Neural cell (in vitro differentiated cells): ENCODE results near the gene HEATR3.

Experiments used
- EP300 ChIP-seq: fragments of 450-650 bp; conservative IDR thresholded peaks from 2 replicates; pipeline ENCODE4 v1.6.1; 2014; ENCODE audit warnings: antibody characterized with exemption, mild to moderate bottlenecking, moderate library complexity; ENCODE audit not compliant: poor library complexity, severe bottlenecking
- EZH2 ChIP-seq: fragments of 200-600, 300-800 bp; shearing (Covaris generic), sonication (generic); IDR thresholded peaks from 2 replicates; pipeline ENCODE4 v1.6.1; 2014; ENCODE audit warnings: antibody characterized with exemption, low read length, borderline replicate concordance, mild to moderate bottlenecking; ENCODE audit not compliant: insufficient read depth, poor library complexity, severe bottlenecking
- MXI1 ChIP-seq: fragments of 450-650 bp; conservative IDR thresholded peaks from 2 replicates; pipeline ENCODE4 v1.6.1; 2014; ENCODE audit warnings: antibody characterized with exemption, mild to moderate bottlenecking; ENCODE audit not compliant: poor library complexity, severe bottlenecking
- POLR2AphosphoS5 ChIP-seq: IDR thresholded peaks from 2 replicates; pipeline ENCODE4 v1.6.1; 2012
- TAF1 ChIP-seq: IDR thresholded peaks from 2 replicates; pipeline ENCODE4 v1.6.1; 2012; ENCODE audit warnings: low read depth
- TF ChIP-seq, protein P1 (sequence below): fragments of 450-650 bp; IDR thresholded peaks from 2 replicates; pipeline ENCODE4 v1.5.1; 2014; ENCODE audit warnings: antibody characterized with exemption, mild to moderate bottlenecking, moderate library complexity; ENCODE audit not compliant: poor library complexity, severe bottlenecking

DNA sequence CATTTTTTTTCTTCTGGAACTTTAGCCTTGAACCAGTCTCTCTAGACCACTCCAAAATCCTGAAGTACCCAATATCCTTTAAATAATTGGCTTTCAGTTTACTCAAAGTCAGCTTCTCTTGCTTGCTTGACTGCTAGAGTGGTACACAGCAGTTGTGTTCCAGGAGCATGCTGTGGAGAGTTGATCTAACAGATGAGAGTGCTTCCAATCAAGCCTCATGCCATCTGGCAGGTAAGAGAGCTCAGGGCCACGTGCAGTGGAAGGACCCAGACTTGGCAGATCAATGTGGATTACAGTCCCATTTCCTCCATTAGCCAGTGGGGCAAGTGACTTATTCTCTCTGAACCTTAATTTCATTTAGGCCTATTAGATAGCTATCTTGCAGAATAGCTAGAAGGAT, 25.1 kb upstream of the HEATR3 start:
- TF ChIP-seq, protein P1, sequence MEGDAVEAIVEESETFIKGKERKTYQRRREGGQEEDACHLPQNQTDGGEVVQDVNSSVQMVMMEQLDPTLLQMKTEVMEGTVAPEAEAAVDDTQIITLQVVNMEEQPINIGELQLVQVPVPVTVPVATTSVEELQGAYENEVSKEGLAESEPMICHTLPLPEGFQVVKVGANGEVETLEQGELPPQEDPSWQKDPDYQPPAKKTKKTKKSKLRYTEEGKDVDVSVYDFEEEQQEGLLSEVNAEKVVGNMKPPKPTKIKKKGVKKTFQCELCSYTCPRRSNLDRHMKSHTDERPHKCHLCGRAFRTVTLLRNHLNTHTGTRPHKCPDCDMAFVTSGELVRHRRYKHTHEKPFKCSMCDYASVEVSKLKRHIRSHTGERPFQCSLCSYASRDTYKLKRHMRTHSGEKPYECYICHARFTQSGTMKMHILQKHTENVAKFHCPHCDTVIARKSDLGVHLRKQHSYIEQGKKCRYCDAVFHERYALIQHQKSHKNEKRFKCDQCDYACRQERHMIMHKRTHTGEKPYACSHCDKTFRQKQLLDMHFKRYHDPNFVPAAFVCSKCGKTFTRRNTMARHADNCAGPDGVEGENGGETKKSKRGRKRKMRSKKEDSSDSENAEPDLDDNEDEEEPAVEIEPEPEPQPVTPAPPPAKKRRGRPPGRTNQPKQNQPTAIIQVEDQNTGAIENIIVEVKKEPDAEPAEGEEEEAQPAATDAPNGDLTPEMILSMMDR, result no peak
- TF ChIP-seq POLR2AphosphoS5 (no peak), TAF1 (no peak), MXI1 (no peak), EP300 (no peak), EZH2 (no peak)
